ENCODE measurements around the gene SCLT1.

Gene SCLT1

GRCh38 chr4:129093191-129093920 is at the start of gene SCLT1:
Gene SCLT1, minus strand, starts transcription at chr4:129093539. Its CDS starts 436 bp downstream, at chr4:129093103.
- TF ChIP-seq GATA2 (IDR thresholded peaks at IDR 0.05; ENCODE audit: low read depth, low read length) (no peak), GATA3 (IDR thresholded peaks at IDR 0.05; ENCODE audit: low read depth, low read length) (no peak)

GRCh38 chr4:129140521-129140920 is 47.2 kb upstream of the SCLT1 start:
- TF ChIP-seq GATA2 (IDR thresholded peaks at IDR 0.05; ENCODE audit: low read depth, low read length) = no peak
- no peak for TF ChIP-seq GATA3 (IDR thresholded peaks at IDR 0.05; ENCODE audit: low read depth, low read length)

DNA sequence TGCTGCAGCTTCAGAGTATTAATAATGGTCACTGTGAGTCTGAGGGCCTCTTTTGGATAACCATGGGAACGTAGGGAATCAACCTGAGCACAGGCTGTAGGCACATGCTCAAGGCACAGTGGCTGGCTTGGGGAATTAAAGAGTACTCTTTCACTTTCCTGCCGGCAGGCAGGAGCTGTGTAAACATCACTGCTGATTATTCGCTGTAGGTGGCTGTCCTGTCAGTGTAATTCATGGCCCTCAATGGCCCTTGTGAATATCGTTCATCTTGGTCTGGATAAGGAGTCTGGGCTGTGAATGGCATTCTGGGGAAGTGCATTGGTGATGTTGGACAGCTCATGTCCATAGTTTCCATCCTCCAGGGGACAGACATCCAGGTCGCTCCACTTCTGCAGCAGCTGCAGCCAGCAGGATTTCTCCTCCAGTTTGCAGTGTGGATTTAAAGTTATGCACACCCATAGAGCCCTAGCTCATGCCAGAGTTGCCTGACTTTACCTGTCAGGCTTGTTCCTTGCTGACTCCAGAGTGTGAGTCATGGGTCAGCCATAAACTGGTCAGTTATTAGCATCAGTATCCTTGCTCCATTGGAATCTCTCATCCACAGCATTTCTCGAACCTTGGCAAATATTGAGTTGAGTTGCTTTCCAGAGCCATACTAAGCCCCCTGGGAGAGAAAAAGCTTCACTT is 45.6 kb upstream of the SCLT1 start:
- no peak for TF ChIP-seq GATA2 (IDR thresholded peaks at IDR 0.05; ENCODE audit: low read depth, low read length)
- TF ChIP-seq GATA3 (IDR thresholded peaks at IDR 0.05; ENCODE audit: low read depth, low read length) = no peak

GRCh38 chr4:129136433-129136832 is 43.1 kb upstream of the SCLT1 start:
- TF ChIP-seq GATA2 (IDR thresholded peaks at IDR 0.05; ENCODE audit: low read depth, low read length) (no peak), GATA3 (IDR thresholded peaks at IDR 0.05; ENCODE audit: low read depth, low read length) (no peak)

DNA sequence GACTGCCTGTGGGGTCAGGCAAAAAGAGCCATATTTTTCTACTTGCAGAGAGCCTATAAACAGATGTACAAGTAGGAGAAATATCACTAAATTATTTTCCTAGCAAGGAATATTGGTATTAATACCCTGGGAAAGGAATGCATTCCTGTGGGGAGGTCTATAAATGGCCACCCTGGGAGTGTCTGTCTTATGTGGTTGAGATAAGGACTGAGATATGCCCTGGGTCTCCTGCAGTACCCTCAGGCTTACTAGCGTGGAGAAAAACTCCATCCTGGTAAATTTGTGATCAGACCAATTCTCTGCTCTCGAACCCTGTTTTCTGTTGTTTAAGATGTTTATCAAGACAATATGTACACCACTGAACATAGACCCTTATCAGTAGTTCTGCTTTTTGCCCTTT is 38.0 kb upstream of the SCLT1 start:
- no peak for TF ChIP-seq GATA2 (IDR thresholded peaks at IDR 0.05; ENCODE audit: low read depth, low read length)
- no peak for TF ChIP-seq GATA3 (IDR thresholded peaks at IDR 0.05; ENCODE audit: low read depth, low read length)

- no peak for TF ChIP-seq GATA3 (IDR thresholded peaks at IDR 0.05; ENCODE audit: low read depth, low read length)
- no peak for TF ChIP-seq GATA2 (IDR thresholded peaks at IDR 0.05; ENCODE audit: low read depth, low read length)
Observed at GRCh38 chr4:129129143-129129542, 35.8 kb upstream of the SCLT1 start.

GRCh38 chr4:129117705-129118104 is 24.4 kb upstream of the SCLT1 start:
- TF ChIP-seq GATA3 (IDR thresholded peaks at IDR 0.05; ENCODE audit: low read depth, low read length) = no peak
- no peak for TF ChIP-seq GATA2 (IDR thresholded peaks at IDR 0.05; ENCODE audit: low read depth, low read length)

GRCh38 chr4:129113919-129114318 is 20.6 kb upstream of the SCLT1 start:
- TF ChIP-seq GATA2 (IDR thresholded peaks at IDR 0.05; ENCODE audit: low read depth, low read length) (no peak), GATA3 (IDR thresholded peaks at IDR 0.05; ENCODE audit: low read depth, low read length) (no peak)

DNA sequence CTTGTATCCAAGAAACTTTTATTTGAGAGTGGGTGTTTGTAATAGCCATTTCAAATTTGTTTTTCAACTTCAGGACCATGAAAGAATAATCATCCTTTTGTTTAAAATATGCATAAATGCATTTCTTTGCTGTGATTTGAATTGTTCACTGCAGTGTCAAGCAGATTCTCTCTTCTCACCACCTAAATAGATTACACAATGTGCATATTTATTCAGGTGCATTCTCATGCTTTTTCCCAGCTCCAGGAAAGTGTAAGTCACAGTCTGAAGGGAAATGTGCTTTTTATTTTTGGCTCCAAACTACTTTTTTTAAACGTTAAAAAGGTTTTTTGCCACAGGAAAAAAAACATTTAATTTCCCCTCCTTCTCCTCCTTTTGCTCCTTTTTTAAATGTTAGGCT is 20.1 kb upstream of the SCLT1 start:
- TF ChIP-seq GATA3 (IDR thresholded peaks at IDR 0.05; ENCODE audit: low read depth, low read length) = no peak
- TF ChIP-seq GATA2 (IDR thresholded peaks at IDR 0.05; ENCODE audit: low read depth, low read length) = no peak

DNA sequence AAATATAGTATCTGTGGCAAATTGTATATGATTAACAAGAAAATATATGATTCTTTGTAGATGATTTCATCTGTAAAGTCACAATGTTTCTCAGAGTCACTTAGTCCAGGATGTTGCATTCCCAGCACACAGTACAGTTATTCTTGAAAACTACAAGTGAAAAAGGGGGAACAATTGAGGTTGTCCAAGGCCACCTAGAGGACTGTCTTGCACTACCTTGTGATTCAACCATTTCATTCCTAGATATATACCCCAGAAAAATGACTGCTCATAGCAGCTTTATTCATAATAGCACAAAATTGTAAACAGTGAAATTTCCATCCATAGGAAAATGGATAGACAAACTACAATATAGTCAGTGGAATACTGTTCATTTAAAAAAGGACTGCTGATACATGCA is 18.6 kb upstream of the SCLT1 start:
- TF ChIP-seq GATA2 (IDR thresholded peaks at IDR 0.05; ENCODE audit: low read depth, low read length) (no peak), GATA3 (IDR thresholded peaks at IDR 0.05; ENCODE audit: low read depth, low read length) (no peak)

- TF ChIP-seq GATA2 (IDR thresholded peaks at IDR 0.05; ENCODE audit: low read depth, low read length) (no peak), GATA3 (IDR thresholded peaks at IDR 0.05; ENCODE audit: low read depth, low read length) (no peak)
Observed at GRCh38 chr4:129110931-129111330, 17.6 kb upstream of the SCLT1 start.

DNA sequence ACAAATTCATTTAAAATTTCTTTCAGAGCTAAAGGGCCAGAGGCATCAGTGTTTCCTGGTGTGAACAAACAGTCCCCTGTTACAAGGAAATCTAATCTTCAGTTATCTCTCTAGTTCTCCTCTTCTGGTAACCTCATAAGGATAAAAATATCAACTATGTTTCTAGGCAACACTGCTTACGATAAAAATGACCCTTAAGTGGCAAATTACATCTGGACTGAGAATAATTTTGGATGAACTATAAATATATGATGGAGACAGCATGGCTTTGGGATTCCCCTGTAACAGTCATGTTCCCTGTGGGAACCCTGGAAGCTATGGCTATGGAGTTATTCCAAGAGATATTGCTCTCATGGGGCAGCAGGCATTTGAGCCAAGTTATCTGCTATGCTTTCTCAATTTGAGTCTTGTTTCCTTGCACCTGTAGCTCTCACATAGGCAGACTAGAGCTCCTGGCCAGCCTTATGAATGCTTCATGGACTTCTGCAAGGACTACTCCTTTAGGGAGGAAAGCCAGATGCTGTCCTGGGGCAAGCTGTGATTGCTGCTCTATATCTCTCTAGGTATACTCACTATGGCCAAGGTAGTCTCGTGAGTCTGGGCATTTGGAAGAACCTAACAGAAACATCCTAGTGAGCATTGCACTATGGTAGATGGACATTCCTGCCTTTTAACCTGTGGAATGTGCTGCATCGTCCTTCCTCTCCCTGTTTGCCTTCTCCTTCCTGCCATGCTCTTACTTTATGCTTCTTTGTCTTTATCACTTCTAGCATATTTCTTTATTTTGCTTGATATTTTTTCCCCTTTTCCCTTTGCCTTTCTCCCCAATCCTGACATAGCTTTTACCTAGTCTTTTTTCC is 16.9 kb upstream of the SCLT1 start:
- TF ChIP-seq GATA2 (IDR thresholded peaks at IDR 0.05; ENCODE audit: low read depth, low read length) = no peak
- no peak for TF ChIP-seq GATA3 (IDR thresholded peaks at IDR 0.05; ENCODE audit: low read depth, low read length)

- TF ChIP-seq GATA2 (IDR thresholded peaks at IDR 0.05; ENCODE audit: low read depth, low read length) (no peak), GATA3 (IDR thresholded peaks at IDR 0.05; ENCODE audit: low read depth, low read length) (no peak)
Observed at GRCh38 chr4:129098531-129099001, 5.2 kb upstream of the SCLT1 start.

DNA sequence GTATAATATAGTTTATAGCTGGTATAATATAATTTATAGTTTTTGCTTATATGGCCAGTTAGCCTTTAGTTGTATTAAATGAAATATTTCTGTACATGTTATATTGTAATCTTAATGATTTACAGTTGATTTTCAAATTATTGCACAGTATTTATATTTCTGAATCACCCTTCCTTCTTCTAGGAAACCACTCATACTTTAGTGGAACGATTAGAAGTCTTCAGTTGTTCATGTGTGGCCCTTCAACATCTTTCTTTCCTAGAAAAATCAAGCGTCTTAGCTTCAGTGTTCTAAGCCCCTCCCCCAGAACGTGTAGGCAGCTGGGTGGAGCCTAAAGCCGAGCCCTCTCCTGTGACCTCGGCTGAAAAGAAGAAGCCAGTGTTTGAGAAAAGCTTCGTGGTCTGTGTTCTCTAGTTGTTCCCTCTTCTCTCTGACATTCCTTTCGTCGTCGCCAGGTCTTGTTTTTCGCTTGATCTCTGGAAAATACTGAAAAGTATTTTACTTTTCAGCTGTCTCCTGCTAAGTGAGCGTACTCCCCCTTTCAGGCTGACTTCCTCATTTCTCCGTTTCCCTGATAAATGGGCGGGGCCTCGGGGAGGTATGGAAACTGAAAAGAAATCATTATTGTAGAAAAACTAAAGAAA is 2.6 kb upstream of the SCLT1 start, which contains the start of gene C4orf33:
Gene C4orf33, plus strand, starts transcription at position 342 of the 644 bp plus-strand sequence. CDS start 6,459 bp downstream, outside the sequence.
- no peak for TF ChIP-seq GATA2 (IDR thresholded peaks at IDR 0.05; ENCODE audit: low read depth, low read length)
- no peak for TF ChIP-seq GATA3 (IDR thresholded peaks at IDR 0.05; ENCODE audit: low read depth, low read length)

All from SH-SY5Y (cell line).